HG02840 (cell line): Measurements from ENCODE around the gene GABRB2.
A peak's percentile ranks its signal among the peaks of the same experiment; 100 is the strongest.

Experiments
- ATAC-seq: cut with Tn5 transposase; IDR thresholded peaks from one replicate; pipeline ENCODE4 v1.9.1; 2021; ENCODE audit warnings: mild to moderate bottlenecking, moderate library complexity, moderate number of reproducible peaks; ENCODE audit not compliant: unreplicated experiment, low FRiP score

GABRB2 gene

GRCh38 chr5:161391724-161392123 lies 154.8 kb downstream of the GABRB2 start:
- ATAC-seq: no peak

- no peak for ATAC-seq
Observed at GRCh38 chr5:161391016-161391415, 155.5 kb downstream of the GABRB2 start.

- no peak for ATAC-seq
Observed at GRCh38 chr5:161387121-161387520, 159.4 kb downstream of the GABRB2 start.

- ATAC-seq: no peak
Observed at GRCh38 chr5:161385027-161385426, 161.5 kb downstream of the GABRB2 start.

- no peak for ATAC-seq
Observed at GRCh38 chr5:161382685-161383084, 163.8 kb downstream of the GABRB2 start.

- ATAC-seq: no peak
Observed at GRCh38 chr5:161380486-161380885, 166.0 kb downstream of the GABRB2 start.

GRCh38 chr5:161378701-161379100 lies 167.8 kb downstream of the GABRB2 start:
- ATAC-seq: no peak

- ATAC-seq: no peak
Observed at GRCh38 chr5:161376034-161376433, 170.5 kb downstream of the GABRB2 start.

GRCh38 chr5:161373345-161373707 lies 173.2 kb downstream of the GABRB2 start:
- peak; percentile 41 for ATAC-seq

- peak; percentile 67 for ATAC-seq
Observed at GRCh38 chr5:161372682-161373344, 173.7 kb downstream of the GABRB2 start.

- no peak for ATAC-seq
Observed at GRCh38 chr5:161369022-161369421, 177.5 kb downstream of the GABRB2 start.

- ATAC-seq: no peak
Observed at GRCh38 chr5:161358446-161358845, 188.1 kb downstream of the GABRB2 start.

- no peak for ATAC-seq
Observed at GRCh38 chr5:161344234-161344633, 202.3 kb downstream of the GABRB2 start.

- ATAC-seq: no peak
Observed at GRCh38 chr5:161342886-161343285, 203.6 kb downstream of the GABRB2 start.

GRCh38 chr5:161340012-161340411 lies 206.5 kb downstream of the GABRB2 start:
- no peak for ATAC-seq

GRCh38 chr5:161333194-161333880 lies 213.2 kb downstream of the GABRB2 start:
- ATAC-seq: no peak

- ATAC-seq: no peak
Observed at GRCh38 chr5:161332343-161332742, 214.2 kb downstream of the GABRB2 start.

GRCh38 chr5:161314033-161314432 lies 232.5 kb downstream of the GABRB2 start:
- ATAC-seq: no peak

GRCh38 chr5:161312882-161313281 lies 233.6 kb downstream of the GABRB2 start:
- no peak for ATAC-seq

GRCh38 chr5:161311965-161312364 lies 234.6 kb downstream of the GABRB2 start:
- ATAC-seq: peak; percentile 42

- ATAC-seq: peak; percentile 95
Observed at GRCh38 chr5:161311146-161311708, 235.3 kb downstream of the GABRB2 start.
